CD4-positive, CD25-positive, alpha-beta regulatory T cell (primary cell): ENCODE data around the gene GDI1. TPM values are rescaled to one million over a fixed set of nuclear protein-coding genes. Genes with fewer than 3 reads are reported as not detected.

Source experiments
- ATAC-seq, 2 donors: fragments of 150-1000 bp; cut with Tn5 transposase; one replicate each; pipeline ENCODE4 v1.10.0; 2021; ENCODE audit warnings: low read depth in 2 of 2, moderate number of reproducible peaks in 2 of 2, moderate library complexity in 1 of 2
- DNase-seq, 3 donors: peaks; one replicate each; pipeline versions ENCODE4 v3.0.0 to v3.0.0-alpha.2; 2012 to 2022; ENCODE audit warnings: mixed read lengths in 1 of 3
- H3K27ac ChIP-seq: one replicate; pipeline ENCODE4 v1.7.0; 2013; ENCODE audit warnings: mild to moderate bottlenecking, low read length; ENCODE audit not compliant: insufficient read depth, poor library complexity, severe bottlenecking
- H3K27me3 ChIP-seq: one replicate; pipeline ENCODE4 v1.7.0; 2013; ENCODE audit warnings: low read length; ENCODE audit not compliant: control insufficient read depth, insufficient read depth
- H3K36me3 ChIP-seq: one replicate; pipeline ENCODE4 v1.7.0; 2013; ENCODE audit warnings: mild to moderate bottlenecking, low read length, moderate library complexity; ENCODE audit not compliant: control insufficient read depth, insufficient read depth
- H3K4me1 ChIP-seq: 2 replicates; pipeline ENCODE4 v1.7.0; 2013; ENCODE audit warnings: mild to moderate bottlenecking, low read length; ENCODE audit not compliant: insufficient read depth, control insufficient read depth, poor library complexity, severe bottlenecking
- H3K4me3 ChIP-seq: one replicate; pipeline ENCODE4 v1.7.0; 2013; ENCODE audit warnings: low read depth, mild to moderate bottlenecking, low read length, moderate library complexity
- H3K9me3 ChIP-seq, 2 experiments: 1 replicate in 1 of 2; 2 replicates in 1 of 2; pipeline ENCODE4 v1.7.0; 2013; ENCODE audit warnings: low read length in 2 of 2, mild to moderate bottlenecking in 1 of 2, moderate library complexity in 1 of 2; ENCODE audit not compliant: control insufficient read depth in 2 of 2
- H3K27ac Mint-ChIP-seq, 3 donors: one replicate each; pipeline ENCODE4 v1.8.0; 2020 to 2022; ENCODE audit warnings: mild to moderate bottlenecking in 3 of 3, mixed read lengths in 3 of 3, moderate library complexity in 2 of 3
- H3K27me3 Mint-ChIP-seq: one replicate; pipeline ENCODE4 v1.8.0; 2022; ENCODE audit warnings: mild to moderate bottlenecking, mixed read lengths
- H3K36me3 Mint-ChIP-seq: one replicate; pipeline ENCODE4 v1.8.0; 2020; ENCODE audit warnings: mixed read lengths
- H3K4me1 Mint-ChIP-seq, 4 donors: one replicate each; pipeline ENCODE4 v1.8.0; 2020 to 2022; ENCODE audit warnings: mixed read lengths in 4 of 4, mild to moderate bottlenecking in 1 of 4
- H3K4me3 Mint-ChIP-seq, 4 donors: one replicate each; pipeline ENCODE4 v1.8.0; 2020 to 2022; ENCODE audit warnings: mild to moderate bottlenecking in 4 of 4, mixed read lengths in 4 of 4, moderate library complexity in 3 of 4
- H3K9me3 Mint-ChIP-seq, 7 donors: one replicate each; pipeline ENCODE4 v1.8.0; 2020 to 2022; ENCODE audit warnings: mixed read lengths in 7 of 7, mild to moderate bottlenecking in 3 of 7, moderate library complexity in 2 of 7
- polyA plus RNA-seq, 4 donors: library from polyadenylated mRNA; unstranded; fragments of 300-500 nt; fragmentation: Illumina TruSeq; gene quantifications; one replicate each; pipeline ENCODE4 v1.2.3, GENCODE V29; 2021
- total RNA-seq: library from RNA; stranded (reverse); gene quantifications from one replicate; pipeline ENCODE4 v1.2.3, GENCODE V29; 2022

The GDI1 gene
- total and polyA plus RNA-seq, 5 donors from 2014 or later: 33.7 to 169 (median 45.2) TPM

DNA sequence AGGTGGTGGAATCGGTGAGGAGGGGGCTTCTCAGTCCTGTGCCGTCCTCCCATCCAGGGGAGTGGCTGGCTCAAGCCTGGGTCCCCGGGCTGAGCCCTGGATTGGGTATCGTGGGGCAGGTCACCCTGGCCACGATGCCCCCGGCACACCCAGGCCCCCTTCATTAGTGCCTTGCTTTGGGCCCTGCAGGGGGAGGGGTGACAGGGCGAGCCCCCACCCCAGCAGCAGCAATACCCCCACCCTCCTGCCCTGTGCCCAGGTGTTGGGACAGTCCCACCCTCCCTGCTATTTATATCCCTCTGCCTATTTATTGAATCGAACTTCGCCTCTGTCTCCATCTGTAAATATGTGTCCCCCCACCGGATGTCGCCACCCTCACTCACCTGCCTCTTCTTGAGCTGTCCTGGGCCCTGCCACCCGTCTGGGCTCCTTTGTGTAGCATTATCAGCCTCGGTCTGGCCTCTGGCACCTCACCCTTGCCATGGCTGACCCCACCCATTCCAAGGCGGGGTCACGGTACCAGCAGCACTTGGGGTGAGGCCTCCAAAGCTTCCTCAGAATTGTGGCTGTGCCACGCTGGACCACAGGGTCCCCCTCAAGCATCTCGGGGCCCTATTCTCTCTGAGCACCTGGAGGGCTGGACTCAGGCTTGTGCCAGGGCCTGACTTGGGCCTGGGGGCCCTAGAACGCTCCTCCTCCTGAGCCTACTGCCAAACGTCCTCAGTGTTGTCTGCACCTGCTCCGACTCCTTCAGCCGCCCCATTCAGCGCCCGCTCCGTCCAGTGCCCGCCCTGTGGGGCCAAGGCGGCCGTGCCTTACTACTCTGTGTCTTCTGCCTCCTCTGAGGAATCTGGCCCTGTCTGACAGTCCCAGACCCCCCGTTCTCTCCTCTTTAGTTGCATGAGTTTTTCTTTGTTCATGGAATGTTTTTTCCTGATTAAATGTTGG lies 36.0 kb downstream of the GDI1 start:
- H3K4me1 ChIP-seq: peaks cover 2% of the 10 kb centered on the region

GRCh38 chrX:154473683-154474082 lies 36.7 kb downstream of the GDI1 start:
- Mint-ChIP-seq H3K9me3 (peaks cover 0 to 1% (median 0%) of the 10 kb centered on the region in 7 donors), H3K36me3 (no peaks in the 10 kb centered on the region), H3K27ac (no peak overlapping the region), H3K4me1 (peaks cover 0 to 13% (median 2%) of the 10 kb centered on the region in 4 donors), H3K27me3 (no peaks in the 10 kb centered on the region), H3K4me3 (no peak overlapping the region)
- no peak for DNase-seq
- Histone ChIP-seq H3K27ac (no peak overlapping the region), H3K4me1 (peaks cover 6% of the 10 kb centered on the region), H3K4me3 (no peak overlapping the region), H3K9me3 (no peaks in the 10 kb centered on the region), H3K27me3 (no peaks in the 10 kb centered on the region), H3K36me3 (peaks cover 9% of the 10 kb centered on the region)
- ATAC-seq: no peak

More for the DNA sequence above, 36.0 kb downstream of the GDI1 start:
- H3K27ac Mint-ChIP-seq: peak overlapping the region in 1 of 3 donors; percentile 56
- H3K36me3 Mint-ChIP-seq: no peaks in the 10 kb centered on the region
- H3K27me3 ChIP-seq: no peaks in the 10 kb centered on the region
- no peak for DNase-seq
- no peak overlapping the region for H3K4me3 Mint-ChIP-seq
- peaks cover 0 to 11% (median 2%) of the 10 kb centered on the region in 4 donors for H3K4me1 Mint-ChIP-seq
- H3K4me3 ChIP-seq: no peak overlapping the region
- H3K9me3 Mint-ChIP-seq: peaks cover 0 to 1% (median 0%) of the 10 kb centered on the region in 7 donors
- H3K27ac ChIP-seq: no peak overlapping the region
- peaks cover 10% of the 10 kb centered on the region for H3K36me3 ChIP-seq
- H3K27me3 Mint-ChIP-seq: no peaks in the 10 kb centered on the region
- ATAC-seq: no peak
- H3K9me3 ChIP-seq: no peaks in the 10 kb centered on the region

GRCh38 chrX:154476821-154477220 lies 39.9 kb downstream of the GDI1 start:
- DNase-seq (no peak), ATAC-seq (no peak)
- Histone ChIP-seq H3K36me3 (no peaks in the 10 kb centered on the region), H3K27ac (no peak overlapping the region), H3K9me3 (no peaks in the 10 kb centered on the region), H3K4me1 (peaks cover 14% of the 10 kb centered on the region), H3K27me3 (no peaks in the 10 kb centered on the region), H3K4me3 (no peak overlapping the region)
- Mint-ChIP-seq H3K4me3 (no peak overlapping the region), H3K36me3 (no peaks in the 10 kb centered on the region), H3K27me3 (no peaks in the 10 kb centered on the region), H3K9me3 (peaks cover 0 to under 1% (median 0%) of the 10 kb centered on the region in 7 donors), H3K4me1 (peaks cover 0 to 22% (median 5%) of the 10 kb centered on the region in 4 donors), H3K27ac (peak overlapping the region in 1 of 3 donors; percentile 32)

GRCh38 chrX:154477891-154478477 lies 41.0 kb downstream of the GDI1 start:
- Histone ChIP-seq H3K36me3 (no peaks in the 10 kb centered on the region), H3K27me3 (no peaks in the 10 kb centered on the region), H3K4me1 (peaks cover 14% of the 10 kb centered on the region), H3K27ac (peak overlapping the region; percentile 83), H3K4me3 (peak overlapping the region; percentile 35), H3K9me3 (no peaks in the 10 kb centered on the region)
- DNase-seq: no peak
- H3K36me3 Mint-ChIP-seq: no peaks in the 10 kb centered on the region
- peak overlapping the region; percentile 79 to 92 (median 84) for H3K4me3 Mint-ChIP-seq
- H3K9me3 Mint-ChIP-seq: no peaks in the 10 kb centered on the region
- H3K27ac Mint-ChIP-seq: peak overlapping the region in 2 of 3 donors; percentile 79 to 80
- no peak for ATAC-seq
- peaks cover 0 to 28% (median 5%) of the 10 kb centered on the region in 4 donors for H3K4me1 Mint-ChIP-seq
- no peaks in the 10 kb centered on the region for H3K27me3 Mint-ChIP-seq

DNA sequence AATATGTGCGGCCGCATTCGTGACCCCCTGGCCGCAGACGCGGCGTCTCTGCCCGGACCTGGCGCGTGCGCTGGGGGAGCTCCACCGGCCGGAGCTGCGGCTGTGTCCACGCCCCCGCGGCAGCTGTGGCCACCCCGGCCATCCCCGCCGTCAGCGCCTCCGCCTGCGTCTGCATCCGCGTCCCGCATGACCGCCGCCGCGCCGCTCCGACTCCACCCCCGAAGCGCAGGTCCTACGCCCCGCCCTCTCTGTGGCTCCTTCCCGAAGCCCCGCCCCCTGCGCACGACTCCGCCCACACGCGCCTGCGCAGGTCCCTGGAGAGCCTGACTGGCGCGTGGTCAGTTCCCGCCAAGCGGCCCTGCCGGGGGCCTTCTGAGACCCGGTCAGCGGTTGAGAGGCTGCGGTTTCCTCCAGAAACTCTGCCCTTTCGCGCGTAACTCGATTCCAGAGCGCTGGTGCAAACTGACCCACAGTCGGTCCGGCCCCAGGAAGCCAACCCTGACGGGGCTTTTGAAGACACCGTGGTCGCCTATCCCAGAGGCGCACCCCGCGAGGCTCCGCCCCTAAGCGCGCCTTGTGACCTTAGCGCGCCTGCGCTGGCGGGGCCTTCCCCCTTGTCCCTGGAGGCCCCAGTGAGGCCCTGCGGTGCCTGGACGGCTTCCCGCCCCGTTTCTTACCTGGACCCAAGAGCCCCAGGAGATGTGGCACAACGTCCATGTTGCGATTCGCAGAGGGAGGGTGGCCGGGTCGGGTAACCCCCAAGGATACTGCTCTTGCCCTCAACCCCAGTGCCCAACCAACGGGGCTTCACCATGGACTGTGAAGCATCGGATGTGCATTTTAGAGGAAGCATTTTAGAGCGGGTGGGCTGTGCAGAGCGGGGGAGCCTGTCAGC lies 42.0 kb downstream of the GDI1 start, which contains the start of gene LAGE3:
LAGE3 (minus strand) TSS at position 554 of the 895 bp plus-strand sequence; CDS start at position 188, 366 bp downstream.
- Histone ChIP-seq H3K4me3 (peak within 1 kb of the TSS; percentile 35), H3K27ac (peak within 1 kb of the TSS; percentile 83), H3K9me3 (no peaks in the 10 kb centered on the region), H3K36me3 (no peaks in the 10 kb centered on the region), H3K27me3 (no peaks in the 10 kb centered on the region), H3K4me1 (peaks cover 14% of the 10 kb centered on the region)
- peak within 1 kb of the TSS; percentile 79 to 92 (median 84) for H3K4me3 Mint-ChIP-seq
- no peaks in the 10 kb centered on the region for H3K27me3 Mint-ChIP-seq
- DNase-seq (peak; percentile 87 to 93 (median 91)), ATAC-seq (peak; percentile 88 to 89)
- H3K9me3 Mint-ChIP-seq: no peaks in the 10 kb centered on the region
- H3K27ac Mint-ChIP-seq: peak within 1 kb of the TSS; percentile 43 to 90 (median 84)
- H3K36me3 Mint-ChIP-seq: no peaks in the 10 kb centered on the region
- peaks cover 0 to 34% (median 5%) of the 10 kb centered on the region in 4 donors for H3K4me1 Mint-ChIP-seq

GRCh38 chrX:154481195-154481594 lies 44.2 kb downstream of the GDI1 start:
- no peak overlapping the region for H3K4me3 ChIP-seq
- H3K27ac Mint-ChIP-seq: no peak overlapping the region
- peaks cover 3% of the 10 kb centered on the region for H3K36me3 ChIP-seq
- no peak overlapping the region for H3K27ac ChIP-seq
- ATAC-seq (no peak), DNase-seq (no peak)
- H3K9me3 Mint-ChIP-seq: no peaks in the 10 kb centered on the region
- H3K4me1 Mint-ChIP-seq: peaks cover 0 to 45% (median 5%) of the 10 kb centered on the region in 4 donors
- peaks cover 30% of the 10 kb centered on the region for H3K4me1 ChIP-seq
- H3K9me3 ChIP-seq: no peaks in the 10 kb centered on the region
- no peaks in the 10 kb centered on the region for H3K36me3 Mint-ChIP-seq
- H3K27me3 ChIP-seq: no peaks in the 10 kb centered on the region
- H3K4me3 Mint-ChIP-seq: no peak overlapping the region
- no peaks in the 10 kb centered on the region for H3K27me3 Mint-ChIP-seq
